OCI-LY3 (cell line): ENCODE results near the gene ESPN.

Source experiments
- CTCF ChIP-seq: fragments of 200-600, 300-600 bp; sonication (generic); IDR thresholded peaks from 2 replicates; pipeline ENCODE4 v1.5.1; 2014; ENCODE audit warnings: antibody characterized with exemption, low read length, low read depth
- EZH2phosphoT487 ChIP-seq: fragments of 200-600 bp; shearing (Covaris generic); IDR thresholded peaks from 2 replicates; pipeline ENCODE4 v1.6.1; 2018; ENCODE audit warnings: antibody characterized with exemption, mixed run types, low read depth

DNA sequence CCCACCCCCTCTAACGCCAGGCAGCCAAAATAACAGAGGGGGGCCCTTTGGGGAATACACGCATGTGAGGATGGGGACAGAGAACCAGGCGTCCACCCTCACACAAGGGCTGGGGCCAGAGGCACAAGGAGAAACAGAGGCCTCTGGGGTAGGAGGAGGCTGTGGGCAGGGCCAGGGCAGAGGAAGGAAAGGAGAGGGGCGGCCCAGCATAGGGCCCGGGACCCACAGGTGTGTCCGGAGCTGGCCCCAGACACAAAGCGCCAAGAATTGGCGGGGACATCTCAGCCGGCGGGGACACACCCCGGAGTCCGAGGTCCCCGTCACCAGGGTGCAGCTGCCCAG is 60.2 kb downstream of the ESPN start:
- TF ChIP-seq CTCF = no peak
- no peak for TF ChIP-seq EZH2phosphoT487
